ENCODE results near the gene DPF3.

The DPF3 gene

GRCh38 chr14:72756967-72757366 lies 136.9 kb downstream of the DPF3 start:
- Histone ChIP-seq H3K27ac (ENCODE audit: low read depth, low read length) (no peak overlapping the region), H4K20me1 (ENCODE audit: control insufficient read depth, insufficient read depth, low read depth, low read length) (no peaks in the 10 kb centered on the region), H3K79me2 (ENCODE audit: control insufficient read depth, low read length) (no peaks in the 10 kb centered on the region), H3F3A (ENCODE audit: control insufficient read depth, insufficient read depth) (no peaks in the 10 kb centered on the region), H3K4me2 (ENCODE audit: low read length) (no peak overlapping the region), H3K27me3 (ENCODE audit: control insufficient read depth, low read length) (no peaks in the 10 kb centered on the region), H3K9me3 (ENCODE audit: control insufficient read depth, insufficient read depth, low read length) (peaks cover 17% of the 10 kb centered on the region), H3K9me2 (replicated peaks; ENCODE audit: control insufficient read depth, low read length) (no peaks in the 10 kb centered on the region), H3K36me3 (ENCODE audit: control insufficient read depth, low read length) (no peaks in the 10 kb centered on the region), H3K4me3 (ENCODE audit: low read length) (no peak overlapping the region), H3K4me1 (ENCODE audit: control insufficient read depth, low read length) (no peaks in the 10 kb centered on the region)
- TF ChIP-seq EZH2phosphoT487 (IDR thresholded peaks at IDR 0.05; ENCODE audit: borderline replicate concordance, low read length) = no peak
- TF ChIP-seq CTCF (IDR thresholded peaks at IDR 0.05; ENCODE audit: low read depth, low read length, poor library complexity, severe bottlenecking) = no peak

GRCh38 chr14:72755766-72756165 lies 138.1 kb downstream of the DPF3 start:
- Histone ChIP-seq H3K9me3 (ENCODE audit: control insufficient read depth, insufficient read depth, low read length) (peaks cover 17% of the 10 kb centered on the region), H3K9me2 (replicated peaks; ENCODE audit: control insufficient read depth, low read length) (no peaks in the 10 kb centered on the region)

GRCh38 chr14:72754949-72755348 lies 139.0 kb downstream of the DPF3 start:
- Histone ChIP-seq H3K36me3 (ENCODE audit: control insufficient read depth, low read length) (no peaks in the 10 kb centered on the region), H4K20me1 (ENCODE audit: control insufficient read depth, insufficient read depth, low read depth, low read length) (no peaks in the 10 kb centered on the region), H3F3A (ENCODE audit: control insufficient read depth, insufficient read depth) (no peaks in the 10 kb centered on the region), H3K4me3 (ENCODE audit: low read length) (no peak overlapping the region), H3K9me3 (ENCODE audit: control insufficient read depth, insufficient read depth, low read length) (peaks cover 15% of the 10 kb centered on the region), H3K79me2 (ENCODE audit: control insufficient read depth, low read length) (no peaks in the 10 kb centered on the region), H3K4me2 (ENCODE audit: low read length) (no peak overlapping the region), H3K4me1 (ENCODE audit: control insufficient read depth, low read length) (no peaks in the 10 kb centered on the region), H3K27ac (ENCODE audit: low read depth, low read length) (no peak overlapping the region), H3K27me3 (ENCODE audit: control insufficient read depth, low read length) (no peaks in the 10 kb centered on the region), H3K9me2 (replicated peaks; ENCODE audit: control insufficient read depth, low read length) (no peaks in the 10 kb centered on the region)
- no peak for TF ChIP-seq CTCF (IDR thresholded peaks at IDR 0.05; ENCODE audit: low read depth, low read length, poor library complexity, severe bottlenecking)

More at GRCh38 chr14:72755766-72756165, 138.1 kb downstream of the DPF3 start:
- H3K4me1 ChIP-seq (ENCODE audit: control insufficient read depth, low read length) = no peaks in the 10 kb centered on the region
- no peaks in the 10 kb centered on the region for H3K27me3 ChIP-seq (ENCODE audit: control insufficient read depth, low read length)
- H3F3A ChIP-seq (ENCODE audit: control insufficient read depth, insufficient read depth) = no peaks in the 10 kb centered on the region
- H3K27ac ChIP-seq (ENCODE audit: low read depth, low read length) = no peak overlapping the region
- H3K4me3 ChIP-seq (ENCODE audit: low read length) = no peak overlapping the region
- H3K79me2 ChIP-seq (ENCODE audit: control insufficient read depth, low read length) = no peaks in the 10 kb centered on the region
- no peaks in the 10 kb centered on the region for H4K20me1 ChIP-seq (ENCODE audit: control insufficient read depth, insufficient read depth, low read depth, low read length)
- H3K4me2 ChIP-seq (ENCODE audit: low read length) = no peak overlapping the region
- no peaks in the 10 kb centered on the region for H3K36me3 ChIP-seq (ENCODE audit: control insufficient read depth, low read length)
- TF ChIP-seq EZH2phosphoT487 (IDR thresholded peaks at IDR 0.05; ENCODE audit: borderline replicate concordance, low read length) (no peak), CTCF (IDR thresholded peaks at IDR 0.05; ENCODE audit: low read depth, low read length, poor library complexity, severe bottlenecking) (no peak)
